Measurements from ENCODE around the gene WNT11.

GRCh38 chr11:76159983-76160661 is 46.2 kb downstream of the WNT11 start:
- TF ChIP-seq, protein P1, sequence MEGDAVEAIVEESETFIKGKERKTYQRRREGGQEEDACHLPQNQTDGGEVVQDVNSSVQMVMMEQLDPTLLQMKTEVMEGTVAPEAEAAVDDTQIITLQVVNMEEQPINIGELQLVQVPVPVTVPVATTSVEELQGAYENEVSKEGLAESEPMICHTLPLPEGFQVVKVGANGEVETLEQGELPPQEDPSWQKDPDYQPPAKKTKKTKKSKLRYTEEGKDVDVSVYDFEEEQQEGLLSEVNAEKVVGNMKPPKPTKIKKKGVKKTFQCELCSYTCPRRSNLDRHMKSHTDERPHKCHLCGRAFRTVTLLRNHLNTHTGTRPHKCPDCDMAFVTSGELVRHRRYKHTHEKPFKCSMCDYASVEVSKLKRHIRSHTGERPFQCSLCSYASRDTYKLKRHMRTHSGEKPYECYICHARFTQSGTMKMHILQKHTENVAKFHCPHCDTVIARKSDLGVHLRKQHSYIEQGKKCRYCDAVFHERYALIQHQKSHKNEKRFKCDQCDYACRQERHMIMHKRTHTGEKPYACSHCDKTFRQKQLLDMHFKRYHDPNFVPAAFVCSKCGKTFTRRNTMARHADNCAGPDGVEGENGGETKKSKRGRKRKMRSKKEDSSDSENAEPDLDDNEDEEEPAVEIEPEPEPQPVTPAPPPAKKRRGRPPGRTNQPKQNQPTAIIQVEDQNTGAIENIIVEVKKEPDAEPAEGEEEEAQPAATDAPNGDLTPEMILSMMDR (IDR thresholded peaks at IDR 0.05), result no peak
- no peak for TF ChIP-seq ZFX (IDR thresholded peaks at IDR 0.05; ENCODE audit: borderline replicate concordance)
